Activated CD4-positive, CD25-positive, alpha-beta regulatory T cell treated with anti-CD3 and anti-CD28 coated beads, Interleukin-2, amount 50 U/mL, for 72 hours (primary cell): ENCODE measurements around the gene POU2F1.
"Not testable (repeated sequence)": the region's sequence is repeated elsewhere in the genome, so short reads cannot be mapped to it uniquely, and the experiment has no call there.

Experiments
- DNase-seq: peaks from one replicate; pipeline ENCODE4 v3.0.0; 2021

Gene POU2F1

DNA sequence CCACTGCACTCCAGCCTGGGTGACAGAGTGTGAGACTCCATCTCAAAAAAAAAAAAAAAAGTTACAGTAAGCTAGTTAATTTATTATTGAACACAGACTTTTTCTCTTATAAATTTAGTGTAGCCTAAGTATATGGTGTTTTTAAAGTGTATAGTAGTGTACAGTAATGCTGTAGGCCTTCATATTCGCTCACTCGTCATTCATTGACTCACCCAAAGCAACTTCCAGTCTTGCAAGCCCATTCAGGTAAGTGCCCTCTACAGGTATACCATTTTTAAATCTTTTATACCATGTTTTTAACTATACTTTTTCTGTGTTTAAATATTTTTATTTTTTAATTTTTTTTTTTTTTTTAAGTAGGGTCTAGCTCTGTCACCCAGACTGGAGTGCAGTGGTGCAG is 12.1 kb downstream of the POU2F1 start:
- DNase-seq = no peak

DNA sequence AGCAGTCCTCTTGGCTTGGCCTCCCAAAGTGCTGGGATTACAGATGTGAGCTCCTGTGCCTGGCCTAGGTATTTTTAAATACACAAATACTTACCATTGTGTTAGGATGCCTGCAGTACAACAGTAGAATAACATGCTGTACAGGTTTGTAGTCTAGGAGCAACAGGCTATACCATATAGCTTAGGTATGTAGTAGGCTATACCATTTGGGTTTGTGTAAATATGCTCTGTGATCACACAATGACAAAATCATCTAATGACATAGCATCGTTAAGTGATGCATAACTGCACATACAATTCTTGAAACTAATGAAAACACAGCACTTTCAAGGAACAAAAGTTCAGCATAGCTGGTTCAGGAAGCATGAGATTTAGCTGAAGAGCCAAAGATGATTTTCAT is 12.7 kb downstream of the POU2F1 start:
- no peak for DNase-seq

DNA sequence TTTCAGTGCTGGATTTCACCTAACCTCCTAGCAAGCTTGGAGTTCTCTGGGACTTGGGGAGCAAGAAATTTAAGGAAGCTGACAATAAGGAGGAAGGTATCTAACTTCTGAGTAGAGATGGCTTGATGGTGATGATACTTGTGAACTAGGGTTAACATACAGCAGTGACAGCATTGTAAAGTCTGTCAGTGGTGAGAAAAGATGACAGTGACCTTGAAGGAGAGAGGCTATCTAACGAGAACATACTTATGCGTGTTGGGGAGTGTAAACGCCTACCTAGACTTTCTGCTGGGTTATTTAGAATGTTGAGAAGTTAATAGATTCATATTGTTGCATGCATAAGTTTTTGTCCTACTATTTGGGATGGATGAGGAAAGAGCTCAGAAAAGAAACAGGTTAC is 16.3 kb downstream of the POU2F1 start:
- DNase-seq = no peak

DNA sequence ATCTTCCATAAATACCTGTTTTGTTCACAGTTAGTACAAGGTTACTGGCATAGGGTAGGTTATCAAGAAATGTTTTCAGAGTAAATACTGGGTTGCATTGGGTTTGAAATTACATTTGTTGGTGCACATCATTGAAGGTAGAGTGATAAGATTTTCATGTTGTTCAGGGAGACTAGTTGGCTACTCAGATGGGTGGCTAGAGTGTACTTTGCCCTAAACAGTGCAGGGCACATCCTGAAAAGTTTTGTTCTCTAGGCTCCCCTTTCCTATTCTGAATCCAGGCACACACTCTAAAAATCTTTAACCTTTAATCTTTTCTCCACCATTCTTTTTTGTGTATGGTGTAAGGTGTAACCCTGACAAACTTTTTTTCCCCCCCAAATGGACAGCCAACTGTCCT is 18.0 kb downstream of the POU2F1 start:
- no peak for DNase-seq

DNA sequence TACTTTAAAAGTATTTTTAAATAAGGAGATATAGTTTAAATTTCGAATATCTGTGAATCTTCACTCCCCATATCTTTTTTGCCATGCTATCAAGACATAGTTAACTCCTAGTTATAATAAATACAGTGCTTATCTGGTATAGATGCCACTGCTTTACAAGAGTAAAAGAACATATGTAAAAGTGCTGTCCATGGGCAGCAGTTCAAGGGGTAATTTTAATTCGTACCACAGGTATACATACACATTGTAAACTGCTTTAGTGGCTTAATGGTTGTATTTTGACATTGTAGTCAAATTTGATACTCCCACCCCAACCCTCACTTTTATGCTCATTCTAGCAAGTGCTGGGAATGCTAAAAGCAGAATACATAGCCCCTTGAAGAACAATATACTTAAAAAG is 18.6 kb downstream of the POU2F1 start:
- DNase-seq = no peak

DNA sequence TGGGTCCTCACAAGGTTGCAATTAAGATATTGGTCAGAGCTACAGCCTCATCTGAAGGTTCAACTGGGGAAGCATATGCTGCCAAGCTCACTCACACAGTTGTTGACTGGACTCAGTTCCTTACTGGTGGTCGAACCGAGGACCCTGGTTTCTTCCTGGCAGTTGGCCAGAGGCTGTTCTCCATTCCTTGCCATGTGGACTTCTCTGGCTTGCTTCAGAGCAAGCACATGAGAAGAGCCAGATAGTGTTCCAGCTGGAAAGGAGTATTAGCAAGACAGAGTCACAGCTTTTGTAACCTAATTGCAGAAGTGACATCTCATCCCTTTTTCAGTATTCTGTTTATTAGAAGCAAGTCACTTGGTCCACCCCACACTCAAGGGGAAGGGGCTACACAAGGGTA is 23.6 kb downstream of the POU2F1 start:
- no peak for DNase-seq

DNA sequence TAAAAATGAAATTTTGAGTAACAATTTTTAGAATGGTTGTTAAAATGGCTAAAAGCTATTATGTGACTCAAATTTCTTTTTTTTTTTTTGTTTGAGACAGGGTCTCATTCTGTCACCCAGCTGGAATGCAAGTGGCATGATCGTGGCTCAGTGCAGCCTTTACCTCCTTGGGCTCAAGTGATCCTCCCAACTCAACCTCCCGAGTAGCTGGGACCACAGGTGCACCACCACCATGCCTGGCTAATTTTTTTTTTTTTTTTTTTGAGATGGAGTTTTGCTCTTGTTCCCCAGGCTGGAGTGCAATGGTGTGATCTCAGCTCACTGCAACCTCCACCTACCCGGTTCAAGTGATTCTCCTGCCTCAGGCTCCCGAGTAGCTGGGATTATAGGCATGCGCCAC is 24.5 kb downstream of the POU2F1 start:
- DNase-seq = not testable (repeated sequence)

DNA sequence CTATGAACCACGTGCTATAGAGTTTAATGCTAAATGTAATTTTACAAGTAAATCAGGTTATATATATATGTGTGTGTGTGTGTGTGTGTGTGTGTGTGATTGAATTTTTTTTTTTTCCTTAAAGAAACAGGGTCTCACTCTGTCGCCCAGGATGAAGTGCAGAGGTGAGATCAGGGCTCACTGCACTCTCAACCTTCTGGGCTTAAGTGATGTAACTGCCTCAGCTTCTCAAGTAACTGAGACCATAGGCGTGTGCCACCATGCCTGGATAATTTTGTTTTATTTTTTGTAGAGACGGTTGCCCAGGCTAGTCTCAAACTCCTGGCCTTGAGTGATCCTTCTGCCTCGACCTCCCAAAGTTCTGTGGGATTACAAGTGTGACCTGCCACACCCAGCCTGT is 26.3 kb downstream of the POU2F1 start:
- no peak for DNase-seq

DNA sequence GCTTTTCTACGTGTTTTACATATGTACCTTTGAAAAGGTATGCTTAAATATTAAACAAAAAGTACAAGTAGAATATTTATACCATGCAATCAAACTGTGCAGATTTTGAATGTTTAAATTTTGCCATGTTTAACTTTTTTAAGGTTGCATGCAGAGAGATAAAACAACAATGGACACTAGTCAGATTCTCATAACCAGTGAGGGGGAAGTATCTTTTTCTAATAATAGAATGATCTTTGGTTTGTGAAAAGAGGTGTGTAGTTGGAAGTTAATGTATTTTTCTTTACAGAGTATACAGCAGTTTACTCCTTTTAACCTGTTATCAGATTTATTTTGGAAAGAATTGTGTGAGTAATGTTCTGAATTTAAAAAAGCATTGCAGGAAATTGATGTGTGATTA is 27.1 kb downstream of the POU2F1 start:
- DNase-seq = no peak

DNA sequence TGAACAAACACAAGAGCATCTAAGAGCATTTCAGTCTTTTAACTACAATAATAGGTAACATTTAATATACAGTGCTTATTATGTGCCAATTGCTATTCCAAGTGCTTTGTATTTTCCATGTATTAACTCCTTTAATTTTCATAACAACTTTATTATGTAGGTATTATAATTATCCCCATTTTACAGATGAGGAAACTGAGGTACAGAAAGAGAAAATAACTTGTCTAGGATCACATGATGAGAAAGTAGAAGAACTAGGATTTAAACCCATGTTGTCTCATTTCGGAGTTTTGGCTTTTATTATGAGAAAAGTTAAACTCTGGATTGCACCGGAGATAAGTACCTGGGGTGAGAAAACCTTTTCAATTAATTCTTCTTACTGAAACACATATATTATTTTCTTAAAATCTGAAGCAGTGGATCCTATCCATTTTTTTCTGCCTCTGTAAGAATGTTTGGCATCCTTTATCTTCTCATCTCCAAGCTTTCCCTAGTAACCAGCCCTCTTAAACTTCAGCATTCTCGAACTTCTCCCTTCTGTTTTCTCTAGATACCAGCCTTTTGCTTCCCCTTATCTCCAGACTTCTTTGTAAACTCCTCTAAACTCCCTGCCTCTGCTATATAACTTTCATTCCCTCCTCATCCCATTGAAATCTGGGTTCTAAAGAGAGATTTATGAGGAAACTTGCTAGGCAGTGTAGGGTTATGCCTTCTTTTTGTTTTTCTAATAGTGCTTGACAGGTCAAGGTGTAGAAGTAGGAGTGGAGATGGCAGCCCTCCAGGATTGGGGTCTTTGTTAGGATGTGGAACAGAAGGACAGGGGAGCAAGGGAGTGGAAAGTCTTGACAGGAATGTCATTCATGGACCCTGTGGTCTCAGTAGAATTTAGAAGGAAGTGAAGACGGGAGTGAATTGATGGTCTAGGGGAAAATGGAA is 28.3 kb downstream of the POU2F1 start:
- DNase-seq = no peak

DNA sequence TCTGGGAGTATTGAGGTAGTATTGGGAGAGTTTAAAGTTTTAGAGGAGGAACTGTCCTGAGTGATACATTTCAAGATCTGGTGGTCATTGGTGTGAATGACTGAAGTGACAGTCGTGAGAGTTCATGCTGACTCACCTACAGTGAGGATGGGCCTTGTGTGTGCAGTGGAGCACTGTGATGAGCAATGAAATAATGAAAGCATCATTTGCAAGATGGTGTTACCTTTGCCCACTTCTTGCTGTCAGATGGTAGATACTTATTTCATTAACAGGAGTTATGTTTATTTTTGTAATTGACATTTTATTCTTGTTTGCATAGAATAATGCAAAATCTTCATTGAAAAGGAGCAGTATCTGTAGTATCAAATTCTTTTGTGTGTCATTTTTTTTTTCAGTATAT is 29.0 kb downstream of the POU2F1 start:
- no peak for DNase-seq

DNA sequence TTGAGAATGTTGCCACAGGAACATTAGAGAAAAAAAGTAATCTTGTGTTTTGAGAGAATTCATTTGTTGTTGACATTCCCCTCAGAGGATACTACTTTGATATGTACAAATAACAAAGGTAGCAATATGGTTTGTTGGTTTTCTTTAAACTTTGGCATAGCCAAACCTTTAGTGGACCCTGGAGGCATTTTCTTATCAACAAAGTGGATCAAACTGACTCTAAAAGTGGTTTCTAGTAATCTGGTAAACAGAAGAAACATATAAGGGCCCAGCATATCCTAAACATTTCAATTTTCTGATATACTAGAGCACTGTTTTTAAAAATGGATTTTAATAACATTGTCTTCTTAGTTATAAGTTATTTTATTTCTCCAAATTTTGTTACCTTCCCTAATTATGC is 29.8 kb downstream of the POU2F1 start:
- no peak for DNase-seq

DNA sequence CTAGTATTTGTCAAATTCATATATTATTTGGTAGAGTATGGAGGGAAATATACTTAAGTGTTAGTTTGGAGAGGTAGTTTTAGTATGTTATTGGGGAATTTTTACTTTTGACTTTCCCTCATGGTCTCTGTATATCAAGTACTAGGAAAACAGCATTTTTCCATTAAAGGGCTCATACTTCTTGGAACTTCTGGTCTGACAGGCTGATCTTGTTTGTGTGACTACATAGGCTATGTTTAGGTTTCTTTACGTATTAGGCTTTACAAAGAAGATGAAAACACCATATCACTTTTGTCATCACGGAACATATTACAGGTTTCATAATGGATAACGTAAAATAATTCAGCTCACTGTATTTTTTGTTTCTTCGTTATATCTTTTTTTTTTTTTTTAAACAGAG is 30.8 kb downstream of the POU2F1 start:
- DNase-seq = no peak

DNA sequence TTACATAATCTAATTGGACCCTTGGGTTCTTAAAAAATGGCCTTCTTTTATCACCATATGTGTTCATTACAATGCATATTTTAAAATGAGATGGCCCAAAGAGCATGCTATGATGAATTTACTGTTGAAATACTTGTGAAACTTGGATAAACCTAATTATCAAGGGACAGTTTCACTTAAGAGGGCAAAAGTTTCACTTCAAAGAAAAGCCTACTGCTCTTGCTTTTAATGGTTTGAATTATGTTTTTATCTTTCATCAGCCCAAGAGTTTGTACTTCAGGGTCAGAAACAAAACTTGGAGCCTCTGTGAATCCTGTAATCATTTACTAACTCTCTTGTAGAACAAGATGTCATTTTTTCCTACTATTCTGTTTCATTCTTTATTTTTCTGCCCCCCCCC is 32.3 kb downstream of the POU2F1 start:
- no peak for DNase-seq

DNA sequence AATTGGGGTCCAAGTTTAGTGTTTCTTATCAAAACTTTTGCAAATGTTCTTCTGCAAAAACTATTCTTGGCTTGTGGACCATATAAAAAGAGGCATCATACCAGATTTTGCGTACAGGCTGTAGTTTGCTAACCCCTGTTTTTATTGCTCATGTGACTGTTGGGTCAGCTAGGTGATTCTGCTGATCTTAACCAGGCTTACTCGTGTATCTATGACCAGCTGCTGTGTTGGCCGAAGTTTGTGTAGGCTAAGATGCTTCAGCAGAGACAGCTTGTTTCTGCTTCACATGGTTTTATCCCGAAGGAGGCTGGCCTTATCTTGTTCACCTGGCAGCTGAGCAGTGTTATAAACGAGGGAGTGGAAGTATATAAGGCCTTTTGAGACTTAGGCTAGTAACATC is 38.2 kb downstream of the POU2F1 start:
- DNase-seq = no peak

DNA sequence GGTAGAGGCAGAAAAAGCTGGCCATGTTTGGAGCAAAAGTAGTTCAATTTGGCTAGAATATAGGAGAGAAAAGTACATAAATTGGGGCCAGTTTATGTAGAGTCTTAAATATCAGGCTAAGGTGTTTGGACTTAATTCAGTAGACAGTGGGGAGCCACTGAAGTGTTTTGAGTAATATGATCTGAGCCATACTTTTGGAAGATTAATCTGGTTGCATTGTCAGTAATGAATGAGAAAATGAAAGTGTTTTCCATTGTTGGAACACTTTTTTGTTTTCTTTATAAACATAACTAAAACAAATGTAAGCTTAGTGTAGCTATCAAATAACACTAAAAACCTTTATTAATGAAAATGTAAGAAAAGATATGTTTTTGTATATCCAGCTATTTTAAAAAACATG is 42.1 kb downstream of the POU2F1 start:
- DNase-seq = no peak

DNA sequence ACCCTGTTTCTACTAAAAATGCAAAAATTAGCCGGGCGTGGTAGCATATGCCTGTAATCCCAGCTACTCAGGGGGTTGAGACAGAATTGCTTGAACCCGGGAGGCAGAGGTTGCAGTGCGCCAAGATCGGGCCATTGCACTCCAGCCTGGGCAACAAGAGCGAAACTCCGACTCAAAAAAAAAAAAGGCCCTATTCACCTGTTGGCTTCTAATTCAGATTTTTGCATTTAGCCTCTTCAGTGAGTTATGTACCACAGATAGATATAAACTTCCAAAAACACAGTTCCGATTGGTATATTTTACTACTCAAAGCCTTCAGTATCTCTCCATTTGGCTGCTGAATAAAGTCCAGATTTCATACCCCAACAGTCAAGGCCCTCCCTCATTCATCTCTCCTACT is 42.7 kb downstream of the POU2F1 start:
- no peak for DNase-seq

DNA sequence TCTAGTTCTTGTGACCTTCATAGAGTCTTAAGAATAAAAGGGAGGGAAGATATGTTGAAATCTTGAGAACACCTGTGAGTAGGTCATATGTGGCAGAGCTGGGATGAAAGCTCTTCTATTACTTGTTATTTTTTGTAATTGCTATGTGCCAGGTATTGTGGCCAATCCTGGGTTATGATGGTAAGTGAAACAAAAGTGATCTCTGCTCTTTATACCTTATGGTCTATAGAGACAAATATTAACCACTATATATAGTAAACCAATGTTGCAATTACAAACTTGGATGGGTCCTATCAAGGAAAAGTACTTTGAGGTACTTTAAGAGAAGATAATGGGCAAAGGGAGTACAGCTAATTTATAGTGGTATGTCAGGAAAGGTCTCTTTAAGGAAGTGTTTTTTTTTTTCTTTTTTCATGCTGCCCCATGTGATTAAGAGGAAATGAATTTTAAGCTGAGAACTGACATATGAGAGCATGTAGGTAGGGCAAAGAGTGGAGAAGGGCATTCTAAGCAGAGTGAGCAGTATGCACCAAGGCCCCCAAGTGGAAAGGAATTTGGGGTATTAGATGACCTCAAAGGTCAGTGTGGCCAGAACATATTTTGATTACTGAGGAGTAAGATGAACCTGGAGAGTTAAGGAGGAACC is 43.3 kb downstream of the POU2F1 start:
- no peak for DNase-seq

DNA sequence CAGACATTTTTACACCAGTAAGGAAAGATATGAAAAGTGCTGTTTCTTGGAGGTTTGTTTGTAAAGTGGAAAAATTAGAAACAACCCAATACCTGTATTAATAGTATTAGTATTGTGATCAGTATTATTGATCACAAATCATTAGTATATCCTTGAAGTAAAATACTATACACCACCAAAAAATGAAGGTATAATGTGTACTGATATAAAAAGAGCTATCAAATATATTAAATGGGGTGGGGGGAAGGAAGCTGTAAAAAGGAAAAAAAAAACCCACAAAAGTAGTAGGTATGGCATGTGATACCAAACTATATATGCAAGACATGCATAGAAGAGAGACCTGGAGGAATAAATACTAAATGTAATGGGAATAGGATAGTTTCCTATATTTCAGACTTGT is 46.3 kb downstream of the POU2F1 start:
- DNase-seq = no peak

DNA sequence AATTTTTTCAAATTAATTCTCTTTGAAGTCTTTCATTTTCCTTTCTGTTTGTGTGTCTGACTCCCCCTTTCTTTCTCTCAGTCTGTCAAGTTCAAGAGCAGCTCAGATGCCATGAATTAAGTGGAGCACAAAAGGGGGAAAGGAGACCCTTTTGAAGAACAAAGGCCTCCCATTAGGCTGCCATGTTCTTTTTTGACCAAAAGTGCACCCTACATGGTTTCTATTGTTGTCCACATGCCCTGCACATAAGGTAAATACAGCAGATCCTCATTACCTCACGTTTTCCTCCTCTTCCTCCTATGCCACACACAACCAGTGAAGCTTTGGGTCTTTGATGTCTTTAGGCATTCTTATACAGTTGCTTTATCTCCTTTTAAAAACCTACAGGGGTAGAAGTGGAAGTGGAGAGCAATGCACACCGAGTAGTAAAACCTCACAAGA is 47.7 kb downstream of the POU2F1 start:
- DNase-seq = no peak

DNA sequence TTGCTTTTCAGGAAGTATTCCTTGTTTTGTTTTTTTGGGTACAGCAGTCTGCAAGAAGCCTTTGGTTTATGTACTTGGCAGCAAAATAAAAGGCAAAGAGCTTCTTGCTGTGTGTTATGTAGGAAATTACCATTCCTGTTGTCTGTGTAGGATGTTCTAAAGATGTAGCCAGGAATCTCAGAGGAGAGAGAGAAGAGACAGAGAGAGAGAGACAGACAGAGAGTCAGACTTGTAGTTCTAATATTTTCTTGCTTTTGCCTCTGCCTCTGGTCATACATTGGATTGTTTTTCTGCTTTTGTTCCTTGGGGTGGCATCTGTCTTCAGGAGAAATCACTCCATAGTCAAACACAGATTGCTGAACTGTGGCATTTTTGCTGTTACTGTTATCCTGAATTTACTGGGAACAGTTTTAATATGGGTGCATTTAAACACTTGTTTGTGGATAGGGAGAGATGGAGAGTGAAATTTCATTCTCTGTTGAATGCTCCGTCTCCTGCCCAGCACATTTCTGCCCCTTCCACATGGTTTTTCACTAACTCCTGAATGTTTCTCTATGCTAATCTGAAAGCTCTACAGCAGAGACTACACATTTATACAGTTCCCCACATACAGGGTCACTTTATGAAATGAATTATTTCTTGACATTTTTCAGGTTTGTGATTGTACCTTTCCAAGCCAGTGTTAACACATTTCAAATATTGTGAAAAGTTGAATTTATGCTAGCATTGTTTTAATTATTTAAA is 49.8 kb downstream of the POU2F1 start:
- DNase-seq = no peak

DNA sequence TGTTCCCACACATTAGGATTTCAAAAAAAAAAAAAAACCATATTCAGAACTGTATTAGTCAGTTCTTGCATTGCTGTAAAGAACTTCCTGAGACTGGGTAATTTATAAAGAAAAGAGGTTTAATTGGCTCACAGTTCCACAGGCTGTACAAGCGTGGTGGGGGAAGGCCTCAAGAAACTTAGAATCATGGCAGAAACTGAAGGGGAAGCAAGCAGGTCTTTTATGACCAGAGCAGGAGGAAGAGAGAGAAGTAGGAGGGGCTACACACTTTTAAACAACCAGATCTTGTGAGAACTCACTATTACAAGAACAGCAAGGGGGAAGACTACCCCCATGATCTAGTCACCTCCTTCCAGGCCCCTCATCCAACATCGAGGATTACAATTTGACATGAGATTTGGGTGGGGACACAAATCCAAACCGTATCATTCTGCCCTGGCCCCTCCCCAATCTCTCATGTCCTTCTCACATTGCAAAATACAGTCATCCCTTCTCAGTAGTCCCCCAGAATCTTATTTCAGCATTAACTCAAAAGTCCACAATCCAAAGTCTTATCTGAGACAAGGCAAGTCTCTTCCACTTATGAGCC is 51.8 kb downstream of the POU2F1 start:
- DNase-seq = no peak

DNA sequence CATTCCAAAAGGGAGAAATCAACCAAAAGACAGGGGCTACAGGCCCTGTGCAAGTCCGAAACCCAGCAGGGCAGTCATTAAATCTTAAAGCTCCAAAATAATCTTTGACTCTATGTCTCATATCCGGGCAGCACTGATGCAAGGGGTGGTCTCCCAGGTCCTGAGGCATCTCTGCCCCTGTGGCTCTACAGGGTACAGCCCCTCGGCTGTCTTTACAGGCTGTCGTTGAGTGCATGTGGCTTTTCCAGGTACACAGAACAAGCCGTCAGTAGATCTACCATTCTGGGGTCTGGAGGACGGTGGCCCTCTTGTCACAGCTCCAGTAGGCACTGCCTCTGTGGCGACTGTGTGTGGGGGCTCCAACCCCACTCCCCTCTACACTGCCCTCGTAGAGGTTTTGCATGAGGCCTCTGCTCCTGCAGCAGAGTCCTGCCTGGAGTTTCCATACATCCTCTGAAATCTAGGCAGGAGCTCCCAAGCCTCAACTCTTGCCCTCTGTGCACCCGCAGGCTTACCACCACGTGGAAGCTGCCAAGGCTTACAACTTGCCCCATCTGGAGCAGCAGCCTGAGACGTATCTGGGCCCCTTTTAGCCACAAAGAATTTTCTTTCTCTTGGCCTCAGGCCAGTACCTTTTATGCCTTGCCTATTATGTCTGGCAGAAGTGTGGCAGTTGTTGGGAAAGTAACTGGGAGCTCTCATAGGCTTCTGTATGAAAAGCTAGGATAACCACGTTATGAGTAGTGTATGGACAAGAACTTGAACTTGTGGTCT is 52.5 kb downstream of the POU2F1 start:
- DNase-seq = no peak
